HepG2 (cell line): ENCODE data around the gene ARF4. TPM values are rescaled to one million over a fixed set of nuclear protein-coding genes. Genes with fewer than 3 reads are reported as not detected.

Experiments
- ATF7-NPFF ChIP-seq: sonication (generic); formaldehyde crosslinking; IDR thresholded peaks from 2 replicates; pipeline ENCODE4 v1.8.1; 2023; ENCODE audit warnings: mild to moderate bottlenecking, low read depth, missing genetic modification reagents, moderate library complexity
- EED ChIP-seq: sonication (generic); formaldehyde crosslinking; IDR thresholded peaks from 2 replicates; pipeline ENCODE4 v1.5.0; 2020; ENCODE audit warnings: mild to moderate bottlenecking, missing genetic modification reagents
- PITX1 ChIP-seq: sonication (generic); formaldehyde crosslinking; IDR thresholded peaks from 2 replicates; pipeline ENCODE4 v1.5.1; 2020; ENCODE audit warnings: mild to moderate bottlenecking, missing genetic modification reagents
- POLR2A ChIP-seq, 2 experiments: IDR thresholded peaks; 2 replicates each; pipeline ENCODE4 v1.6.1; 2011; ENCODE audit warnings: low read depth in 2 of 2, low read length in 2 of 2, mild to moderate bottlenecking in 1 of 2, moderate library complexity in 1 of 2; ENCODE audit not compliant: insufficient read depth in 1 of 2
- SNRNP70 ChIP-seq: fragments of 200-400 bp; formaldehyde crosslinking; IDR thresholded peaks from 2 replicates; pipeline ENCODE4 v1.6.1; 2017; ENCODE audit warnings: mild to moderate bottlenecking, low read depth, low read length, moderate library complexity
- TBX3 ChIP-seq: fragments of 450-650 bp; IDR thresholded peaks from 2 replicates; pipeline ENCODE4 v1.6.1; 2017; ENCODE audit warnings: antibody characterized with exemption, mild to moderate bottlenecking, inconsistent platforms, borderline replicate concordance
- TP53 ChIP-seq: sonication (generic); formaldehyde crosslinking; conservative IDR thresholded peaks from 2 replicates; pipeline ENCODE4 v1.4.0; 2020; ENCODE audit warnings: missing genetic modification reagents
- ZBTB38 ChIP-seq: sonication (generic); formaldehyde crosslinking; IDR thresholded peaks from 2 replicates; pipeline ENCODE4 v1.5.1; 2020; ENCODE audit warnings: mild to moderate bottlenecking, missing genetic modification reagents
- ZFP1 ChIP-seq: IDR thresholded peaks from 2 replicates; pipeline ENCODE4 v1.6.1; 2016
- ZNF383 ChIP-seq: sonication (generic); formaldehyde crosslinking; IDR thresholded peaks from 2 replicates; pipeline ENCODE4 v1.4.0; 2020; ENCODE audit warnings: missing genetic modification reagents, mild to moderate bottlenecking, borderline replicate concordance
- ZNF543 ChIP-seq: sonication (generic); formaldehyde crosslinking; IDR thresholded peaks from 2 replicates; pipeline ENCODE4 v1.4.0; 2020; ENCODE audit warnings: mild to moderate bottlenecking, missing genetic modification reagents
- ZNF558 ChIP-seq: sonication (generic); formaldehyde crosslinking; IDR thresholded peaks from 2 replicates; pipeline ENCODE4 v1.9.0; 2022; ENCODE audit warnings: mild to moderate bottlenecking, missing genetic modification reagents, borderline replicate concordance
- ZNF687 ChIP-seq: sonication (generic); formaldehyde crosslinking; IDR thresholded peaks from 2 replicates; pipeline ENCODE4 v1.5.1; 2020; ENCODE audit warnings: mild to moderate bottlenecking, missing genetic modification reagents, moderate library complexity
- ZNF770 ChIP-seq: sonication (generic); formaldehyde crosslinking; IDR thresholded peaks from 2 replicates; pipeline ENCODE4 v1.5.0; 2020; ENCODE audit warnings: mild to moderate bottlenecking, missing genetic modification reagents
- polyA plus RNA-seq, 8 experiments: library from polyadenylated mRNA; depleted of rRNA in 3 of 8; stranded (reverse) in 7 of 8; unstranded in 1 of 8; fragments of >200 nt; fragmentation: Illumina TruSeq in 4 of 8; extraction: Trizol in 4 of 8; gene quantifications; 2 replicates each; pipeline versions ENCODE4 v1.2.1 to v1.2.3, GENCODE V29; 2011 to 2016; ENCODE audit warnings: low read depth in 4 of 8, missing spikeins in 1 of 8, mixed read lengths in 1 of 8; ENCODE audit not compliant: insufficient read depth in 1 of 8
- total RNA-seq, 5 experiments: library from RNA; depleted of rRNA; stranded (reverse); fragments of >200 nt; fragmentation: Illumina TruSeq; extraction: Trizol; gene quantifications; 2 replicates each; pipeline ENCODE4 v1.2.3, GENCODE V29; 2016; ENCODE audit warnings: low read depth in 1 of 5
- TF ChIP-seq, protein P1 (sequence below): sonication (generic); formaldehyde crosslinking; IDR thresholded peaks from 2 replicates; pipeline ENCODE4 v1.5.0; 2020; ENCODE audit warnings: mild to moderate bottlenecking, missing genetic modification reagents
- TF ChIP-seq, protein P2 (sequence below): sonication (generic); formaldehyde crosslinking; IDR thresholded peaks from 2 replicates; pipeline ENCODE4 v1.8.0; 2022; ENCODE audit warnings: missing genetic modification reagents, mild to moderate bottlenecking, borderline replicate concordance
- TF ChIP-seq, protein P3 (sequence below): sonication (generic); formaldehyde crosslinking; IDR thresholded peaks from 2 replicates; pipeline ENCODE4 v1.8.0; 2022; ENCODE audit warnings: mild to moderate bottlenecking, missing genetic modification reagents

ARF4 gene
- total and polyA plus RNA-seq, 2 of the 13 experiments (the other 11 are each of a cell fraction or from before 2014, with no cell fraction given): 184 to 250 TPM

DNA sequence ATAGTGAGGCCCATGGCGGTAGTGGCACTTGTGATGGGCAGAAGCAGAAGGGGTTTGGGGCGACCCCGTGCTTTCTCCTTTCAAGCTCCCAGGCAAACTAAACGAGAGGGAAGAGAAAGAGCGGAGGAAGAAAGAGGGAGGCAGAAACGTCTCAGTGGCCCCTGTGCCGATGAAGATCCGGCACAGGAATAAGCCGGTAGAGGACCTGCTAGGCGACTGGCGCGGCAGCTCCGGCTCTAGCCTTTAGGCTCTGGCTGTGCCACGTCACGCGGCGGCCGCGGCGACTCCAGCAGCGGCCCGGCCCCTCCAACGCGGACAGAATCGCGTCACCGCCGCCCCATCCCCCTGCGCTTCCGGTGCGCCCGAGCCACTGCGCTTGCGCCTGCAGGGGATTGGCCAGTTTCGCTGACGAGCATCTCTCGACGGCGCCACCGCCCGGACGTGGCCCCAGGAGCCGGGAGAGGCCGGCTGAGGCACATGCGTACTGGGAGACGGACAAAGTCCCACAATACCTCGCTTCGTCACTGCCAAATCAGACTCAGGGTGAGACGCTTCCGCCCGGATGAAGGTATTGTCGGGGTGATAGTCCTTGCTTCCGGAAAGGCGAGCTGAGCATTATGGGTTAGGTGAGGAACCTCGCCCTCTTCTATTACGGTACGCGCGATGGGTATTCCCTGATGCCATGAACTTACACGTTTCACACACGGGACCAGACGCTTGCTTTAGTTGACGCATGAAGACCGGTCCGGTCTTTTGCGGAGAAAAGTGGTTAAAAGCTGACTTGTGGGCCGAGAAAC is at the start of gene ARF4 (continued):
- TF ChIP-seq ATF7-NPFF (CRISPR knock-in tag) (peak; percentile 85), ZNF558 (CRISPR knock-in tag) (0 out of 2 replicates have a peak, but pooled peaks have one; percentile 11), PITX1 (peak; percentile 64), ZNF770 (CRISPR knock-in tag) (peak; percentile 53), TBX3 (no peak; the same call in 1 of the 2 replicates), ZNF383 (no peak), POLR2A (IDR thresholded peaks at IDR 0.05; ENCODE audit: insufficient read depth in 1 of 2, low read depth in 2 of 2, low read length in 2 of 2) (peak; percentile 93 to 99), EED (CRISPR knock-in tag) (0 out of 2 replicates have a peak, but pooled peaks have one; percentile 37), TP53 (CRISPR knock-in tag) (no peak), ZBTB38 (peak; percentile 66), ZNF543 (CRISPR knock-in tag) (no peak), ZNF687 (peak; percentile 93), SNRNP70 (no peak), ZFP1 (CRISPR knock-in tag) (no peak)
- TF ChIP-seq, protein P1, sequence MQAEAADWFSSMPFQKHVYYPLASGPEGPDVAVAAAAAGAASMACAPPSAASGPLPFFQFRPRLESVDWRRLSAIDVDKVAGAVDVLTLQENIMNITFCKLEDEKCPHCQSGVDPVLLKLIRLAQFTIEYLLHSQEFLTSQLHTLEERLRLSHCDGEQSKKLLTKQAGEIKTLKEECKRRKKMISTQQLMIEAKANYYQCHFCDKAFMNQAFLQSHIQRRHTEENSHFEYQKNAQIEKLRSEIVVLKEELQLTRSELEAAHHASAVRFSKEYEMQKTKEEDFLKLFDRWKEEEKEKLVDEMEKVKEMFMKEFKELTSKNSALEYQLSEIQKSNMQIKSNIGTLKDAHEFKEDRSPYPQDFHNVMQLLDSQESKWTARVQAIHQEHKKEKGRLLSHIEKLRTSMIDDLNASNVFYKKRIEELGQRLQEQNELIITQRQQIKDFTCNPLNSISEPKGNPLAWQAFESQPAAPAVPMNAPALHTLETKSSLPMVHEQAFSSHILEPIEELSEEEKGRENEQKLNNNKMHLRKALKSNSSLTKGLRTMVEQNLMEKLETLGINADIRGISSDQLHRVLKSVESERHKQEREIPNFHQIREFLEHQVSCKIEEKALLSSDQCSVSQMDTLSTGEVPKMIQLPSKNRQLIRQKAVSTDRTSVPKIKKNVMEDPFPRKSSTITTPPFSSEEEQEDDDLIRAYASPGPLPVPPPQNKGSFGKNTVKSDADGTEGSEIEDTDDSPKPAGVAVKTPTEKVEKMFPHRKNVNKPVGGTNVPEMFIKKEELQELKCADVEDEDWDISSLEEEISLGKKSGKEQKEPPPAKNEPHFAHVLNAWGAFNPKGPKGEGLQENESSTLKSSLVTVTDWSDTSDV (CRISPR knock-in tag): no peak; the same call in 1 of the 2 replicates
- TF ChIP-seq, protein P2, sequence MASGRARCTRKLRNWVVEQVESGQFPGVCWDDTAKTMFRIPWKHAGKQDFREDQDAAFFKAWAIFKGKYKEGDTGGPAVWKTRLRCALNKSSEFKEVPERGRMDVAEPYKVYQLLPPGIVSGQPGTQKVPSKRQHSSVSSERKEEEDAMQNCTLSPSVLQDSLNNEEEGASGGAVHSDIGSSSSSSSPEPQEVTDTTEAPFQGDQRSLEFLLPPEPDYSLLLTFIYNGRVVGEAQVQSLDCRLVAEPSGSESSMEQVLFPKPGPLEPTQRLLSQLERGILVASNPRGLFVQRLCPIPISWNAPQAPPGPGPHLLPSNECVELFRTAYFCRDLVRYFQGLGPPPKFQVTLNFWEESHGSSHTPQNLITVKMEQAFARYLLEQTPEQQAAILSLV: 0 out of 2 replicates have a peak, but pooled peaks have one; percentile 53
- TF ChIP-seq, protein P3, sequence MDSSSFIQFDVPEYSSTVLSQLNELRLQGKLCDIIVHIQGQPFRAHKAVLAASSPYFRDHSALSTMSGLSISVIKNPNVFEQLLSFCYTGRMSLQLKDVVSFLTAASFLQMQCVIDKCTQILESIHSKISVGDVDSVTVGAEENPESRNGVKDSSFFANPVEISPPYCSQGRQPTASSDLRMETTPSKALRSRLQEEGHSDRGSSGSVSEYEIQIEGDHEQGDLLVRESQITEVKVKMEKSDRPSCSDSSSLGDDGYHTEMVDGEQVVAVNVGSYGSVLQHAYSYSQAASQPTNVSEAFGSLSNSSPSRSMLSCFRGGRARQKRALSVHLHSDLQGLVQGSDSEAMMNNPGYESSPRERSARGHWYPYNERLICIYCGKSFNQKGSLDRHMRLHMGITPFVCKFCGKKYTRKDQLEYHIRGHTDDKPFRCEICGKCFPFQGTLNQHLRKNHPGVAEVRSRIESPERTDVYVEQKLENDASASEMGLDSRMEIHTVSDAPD (CRISPR knock-in tag): no peak; the same call in 1 of the 2 replicates
